HEK293 (cell line): ENCODE results near the gene NOL4L.
A peak's percentile ranks its signal among the peaks of the same experiment; 100 is the strongest.

ENCODE experiments used
- CTCF ChIA-PET: fragments of 350-600 bp; formaldehyde crosslinking; extraction: SDS; loops from one replicate; lab custom pipeline; 2021; ENCODE audit warnings: antibody characterized with exemption; lab: Yijun Ruan, JAX
- POLR2A ChIA-PET: fragments of 300-600 bp; formaldehyde crosslinking; extraction: SDS; loops from one replicate; lab custom pipeline; 2020; ENCODE audit warnings: antibody characterized with exemption, inconsistent platforms; lab: Yijun Ruan, JAX
- H3K27ac ChIP-seq: fragments of 200-500 bp; sonication (Bioruptor generic); 2 replicates; pipeline ENCODE4 v1.5.1; 2014; ENCODE audit warnings: low read depth, low read length, control low read depth, inconsistent platforms; ENCODE audit errors: extremely low read depth
- H3K36me3 ChIP-seq, 2 experiments: fragments of 200-500 bp in 1 of 2; sonication (Bioruptor generic) in 1 of 2; 1 replicate in 1 of 2; 2 replicates in 1 of 2; pipeline ENCODE4 v1.5.1; 2014 to 2017; ENCODE audit warnings: inconsistent platforms in 2 of 2, low read length in 2 of 2; ENCODE audit not compliant: control insufficient read depth in 2 of 2, insufficient read depth in 1 of 2
- H3K4me1 ChIP-seq: fragments of 200-500 bp; sonication (Bioruptor generic); 2 replicates; pipeline ENCODE4 v1.5.1; 2014; ENCODE audit warnings: mild to moderate bottlenecking, low read length, inconsistent platforms; ENCODE audit not compliant: control insufficient read depth, insufficient read depth
- H3K4me3 ChIP-seq: 2 replicates; pipeline ENCODE4 v1.5.1; 2011; ENCODE audit warnings: low read depth, mild to moderate bottlenecking, control low read depth, low read length, moderate library complexity
- H3K9me3 ChIP-seq: fragments of 200-500 bp; sonication (Bioruptor generic); 2 replicates; pipeline ENCODE4 v1.5.1; 2014; ENCODE audit warnings: low read depth, low read length, inconsistent platforms; ENCODE audit not compliant: control insufficient read depth, insufficient read depth
- EGR2 ChIP-seq: fragments of 450-650 bp; formaldehyde crosslinking; IDR thresholded peaks from 2 replicates; pipeline ENCODE4 v1.5.1; 2016; ENCODE audit warnings: low read depth, missing biosample characterization, missing genetic modification characterization
- GLIS1 ChIP-seq: fragments of 450-650 bp; formaldehyde crosslinking; IDR thresholded peaks from 2 replicates; pipeline ENCODE4 v1.5.1; 2016; ENCODE audit warnings: missing biosample characterization, missing genetic modification characterization
- GLIS2 ChIP-seq: fragments of 450-650 bp; formaldehyde crosslinking; IDR thresholded peaks from 2 replicates; pipeline ENCODE4 v1.5.1; 2016; ENCODE audit warnings: missing biosample characterization, missing genetic modification characterization
- SP2 ChIP-seq: fragments of 450-650 bp; formaldehyde crosslinking; IDR thresholded peaks from 2 replicates; pipeline ENCODE4 v1.5.1; 2016; ENCODE audit warnings: missing biosample characterization, missing genetic modification characterization
- SP3 ChIP-seq: fragments of 450-650 bp; formaldehyde crosslinking; IDR thresholded peaks from 2 replicates; pipeline ENCODE4 v1.5.1; 2016; ENCODE audit warnings: missing biosample characterization, missing genetic modification characterization
- TRIM28 ChIP-seq: IDR thresholded peaks from 2 replicates; pipeline ENCODE4 v1.6.1; 2011; ENCODE audit warnings: low read length, control low read depth, borderline replicate concordance
- ZFHX2 ChIP-seq: fragments of 450-650 bp; formaldehyde crosslinking; conservative IDR thresholded peaks from 2 replicates; pipeline ENCODE4 v1.5.1; 2016; ENCODE audit warnings: missing biosample characterization, missing genetic modification characterization
- ZFP69B ChIP-seq: fragments of 450-650 bp; formaldehyde crosslinking; IDR thresholded peaks from 2 replicates; pipeline ENCODE4 v1.5.1; 2016; ENCODE audit warnings: missing biosample characterization, missing genetic modification characterization
- ZIC2 ChIP-seq: fragments of 450-650 bp; formaldehyde crosslinking; IDR thresholded peaks from 2 replicates; pipeline ENCODE4 v1.5.1; 2016; ENCODE audit warnings: missing biosample characterization, missing genetic modification characterization
- ZNF239 ChIP-seq: fragments of 450-650 bp; formaldehyde crosslinking; IDR thresholded peaks from 2 replicates; pipeline ENCODE4 v1.5.1; 2016; ENCODE audit warnings: missing biosample characterization, missing genetic modification characterization
- ZNF335 ChIP-seq: fragments of 450-650 bp; formaldehyde crosslinking; conservative IDR thresholded peaks from 2 replicates; pipeline ENCODE4 v1.5.1; 2016; ENCODE audit warnings: missing biosample characterization, missing genetic modification characterization
- ZNF350 ChIP-seq: fragments of 450-650 bp; formaldehyde crosslinking; IDR thresholded peaks from 2 replicates; pipeline ENCODE4 v1.5.0; 2017; ENCODE audit warnings: missing biosample characterization, mild to moderate bottlenecking, missing genetic modification characterization
- ZNF398 ChIP-seq: fragments of 450-650 bp; formaldehyde crosslinking; IDR thresholded peaks from 2 replicates; pipeline ENCODE4 v1.5.1; 2017; ENCODE audit warnings: missing biosample characterization, missing genetic modification characterization
- ZNF514 ChIP-seq: fragments of 450-650 bp; formaldehyde crosslinking; IDR thresholded peaks from 2 replicates; pipeline ENCODE4 v1.5.1; 2016; ENCODE audit warnings: missing biosample characterization, missing genetic modification characterization
- ZNF561 ChIP-seq: fragments of 450-650 bp; IDR thresholded peaks from 2 replicates; pipeline ENCODE4 v1.5.1; 2018; ENCODE audit warnings: missing biosample characterization, missing genetic modification characterization, borderline replicate concordance
- ZNF692 ChIP-seq: fragments of 450-650 bp; formaldehyde crosslinking; IDR thresholded peaks from 2 replicates; pipeline ENCODE4 v1.5.1; 2016; ENCODE audit warnings: missing biosample characterization, missing genetic modification characterization
- ZSCAN4 ChIP-seq: fragments of 450-650 bp; formaldehyde crosslinking; IDR thresholded peaks from 2 replicates; pipeline ENCODE4 v1.5.1; 2017; ENCODE audit warnings: missing biosample characterization, missing genetic modification characterization
- TF ChIP-seq, protein P1 (sequence below): fragments of 450-650 bp; formaldehyde crosslinking; IDR thresholded peaks from 2 replicates; pipeline ENCODE4 v1.5.1; 2016; ENCODE audit warnings: missing biosample characterization, missing genetic modification characterization
- TF ChIP-seq, protein P2 (sequence below): fragments of 450-650 bp; formaldehyde crosslinking; IDR thresholded peaks from 2 replicates; pipeline ENCODE4 v1.5.1; 2016; ENCODE audit warnings: missing biosample characterization, missing genetic modification characterization
- TF ChIP-seq, protein P3 (sequence below): fragments of 450-650 bp; formaldehyde crosslinking; IDR thresholded peaks from 2 replicates; pipeline ENCODE4 v1.5.1; 2016; ENCODE audit warnings: missing biosample characterization, missing genetic modification characterization

Gene NOL4L

GRCh38 chr20:32536851-32537656 is 48.1 kb downstream of the NOL4L start (continued):
- TF ChIP-seq GLIS2: 0 out of 2 replicates have a peak, but pooled peaks have one; percentile 31
- TF ChIP-seq ZFHX2 (tag by site-specific recombination): 0 out of 2 replicates have a peak, but pooled peaks have one; percentile 10
- TF ChIP-seq, all 188 proteins: peak for 11

DNA sequence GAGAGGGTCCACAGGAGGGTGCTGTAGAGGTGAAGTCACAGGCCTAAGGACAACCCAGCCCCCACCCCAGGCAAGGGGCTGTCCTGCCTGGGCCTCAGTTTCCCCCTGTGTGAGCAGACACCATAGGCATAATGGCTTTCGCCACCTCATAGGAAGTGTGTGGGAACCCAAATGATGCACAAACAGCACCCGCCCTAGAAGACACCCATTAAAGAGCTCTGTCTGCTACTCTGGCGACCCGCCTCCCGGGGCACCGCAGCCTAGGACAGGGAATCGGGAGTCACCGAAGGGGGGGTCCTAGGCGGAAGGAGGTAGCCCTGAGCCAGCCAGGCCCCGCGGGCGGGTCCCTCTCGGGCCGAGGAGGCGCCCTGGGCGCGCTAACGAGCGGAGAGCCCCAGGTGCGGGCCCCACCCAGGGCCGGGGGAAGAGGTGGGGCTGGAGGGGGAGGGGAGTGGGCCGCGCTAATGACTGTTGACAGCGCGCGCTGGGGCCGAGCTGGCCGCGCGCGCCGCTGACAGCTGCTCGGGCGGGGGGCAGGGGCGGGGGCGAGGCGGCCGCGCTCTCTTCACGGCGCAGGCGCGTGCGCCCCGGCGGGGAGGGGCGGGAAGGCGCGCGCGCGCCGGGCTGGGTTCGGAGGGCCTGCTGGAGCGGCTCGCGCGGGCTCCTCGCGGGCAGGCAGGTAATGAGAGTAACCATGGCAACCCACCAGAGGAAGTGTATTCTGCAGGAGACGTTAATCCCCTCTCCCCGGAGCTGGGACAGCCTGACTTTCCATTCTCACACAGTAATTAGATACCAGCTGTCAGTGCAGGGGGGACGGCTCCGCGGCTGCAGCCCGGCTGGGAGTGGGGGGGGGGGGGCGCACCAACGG is 48.9 kb downstream of the NOL4L start:
- peak overlapping the region; percentile 53 for H3K4me3 ChIP-seq
- POLR2A ChIA-PET: interaction anchor here (0.6 to 0.9 kb wide), 4 partner anchors 8 to 84 kb away, joined by 3 to 5 read pairs (median 4); no protein-coding TSS in a partner anchor
- peak; percentile 67 for TF ChIP-seq ZNF335
- TF ChIP-seq ZNF350: no peak
- no peak for TF ChIP-seq TRIM28
- TF ChIP-seq SP3: peak; percentile 40; the same call in 1 of the 2 replicates
- TF ChIP-seq ZNF514 (tag by site-specific recombination): no peak
- no peak for TF ChIP-seq ZNF239
- peak; percentile 91 for TF ChIP-seq ZFP69B (tag by site-specific recombination)
- peak; percentile 64 for TF ChIP-seq SP2 (tag by site-specific recombination)
- TF ChIP-seq GLIS2: peak; percentile 69
- peak; percentile 42; the same call in 1 of the 2 replicates for TF ChIP-seq EGR2
- TF ChIP-seq ZFHX2 (tag by site-specific recombination): peak; percentile 50
- TF ChIP-seq, protein P1, sequence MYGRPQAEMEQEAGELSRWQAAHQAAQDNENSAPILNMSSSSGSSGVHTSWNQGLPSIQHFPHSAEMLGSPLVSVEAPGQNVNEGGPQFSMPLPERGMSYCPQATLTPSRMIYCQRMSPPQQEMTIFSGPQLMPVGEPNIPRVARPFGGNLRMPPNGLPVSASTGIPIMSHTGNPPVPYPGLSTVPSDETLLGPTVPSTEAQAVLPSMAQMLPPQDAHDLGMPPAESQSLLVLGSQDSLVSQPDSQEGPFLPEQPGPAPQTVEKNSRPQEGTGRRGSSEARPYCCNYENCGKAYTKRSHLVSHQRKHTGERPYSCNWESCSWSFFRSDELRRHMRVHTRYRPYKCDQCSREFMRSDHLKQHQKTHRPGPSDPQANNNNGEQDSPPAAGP (tag by site-specific recombination): peak; percentile 73; the same call in 1 of the 2 replicates
- TF ChIP-seq, protein P2, sequence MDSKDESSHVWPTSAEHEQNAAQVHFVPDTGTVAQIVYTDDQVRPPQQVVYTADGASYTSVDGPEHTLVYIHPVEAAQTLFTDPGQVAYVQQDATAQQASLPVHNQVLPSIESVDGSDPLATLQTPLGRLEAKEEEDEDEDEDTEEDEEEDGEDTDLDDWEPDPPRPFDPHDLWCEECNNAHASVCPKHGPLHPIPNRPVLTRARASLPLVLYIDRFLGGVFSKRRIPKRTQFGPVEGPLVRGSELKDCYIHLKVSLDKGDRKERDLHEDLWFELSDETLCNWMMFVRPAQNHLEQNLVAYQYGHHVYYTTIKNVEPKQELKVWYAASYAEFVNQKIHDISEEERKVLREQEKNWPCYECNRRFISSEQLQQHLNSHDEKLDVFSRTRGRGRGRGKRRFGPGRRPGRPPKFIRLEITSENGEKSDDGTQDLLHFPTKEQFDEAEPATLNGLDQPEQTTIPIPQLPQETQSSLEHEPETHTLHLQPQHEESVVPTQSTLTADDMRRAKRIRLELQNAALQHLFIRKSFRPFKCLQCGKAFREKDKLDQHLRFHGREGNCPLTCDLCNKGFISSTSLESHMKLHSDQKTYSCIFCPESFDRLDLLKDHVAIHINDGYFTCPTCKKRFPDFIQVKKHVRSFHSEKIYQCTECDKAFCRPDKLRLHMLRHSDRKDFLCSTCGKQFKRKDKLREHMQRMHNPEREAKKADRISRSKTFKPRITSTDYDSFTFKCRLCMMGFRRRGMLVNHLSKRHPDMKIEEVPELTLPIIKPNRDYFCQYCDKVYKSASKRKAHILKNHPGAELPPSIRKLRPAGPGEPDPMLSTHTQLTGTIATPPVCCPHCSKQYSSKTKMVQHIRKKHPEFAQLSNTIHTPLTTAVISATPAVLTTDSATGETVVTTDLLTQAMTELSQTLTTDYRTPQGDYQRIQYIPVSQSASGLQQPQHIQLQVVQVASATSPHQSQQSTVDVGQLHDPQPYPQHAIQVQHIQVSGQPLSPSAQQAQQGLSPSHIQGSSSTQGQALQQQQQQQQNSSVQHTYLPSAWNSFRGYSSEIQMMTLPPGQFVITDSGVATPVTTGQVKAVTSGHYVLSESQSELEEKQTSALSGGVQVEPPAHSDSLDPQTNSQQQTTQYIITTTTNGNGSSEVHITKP: peak; percentile 48
- peak; percentile 45 for TF ChIP-seq ZIC2 (tag by site-specific recombination)
- peak; percentile 93 for TF ChIP-seq ZNF692 (tag by site-specific recombination)
- TF ChIP-seq GLIS1 (tag by site-specific recombination): peak; percentile 68
- TF ChIP-seq ZSCAN4 (tag by site-specific recombination): no peak
- peak; percentile 20; the same call in 1 of the 2 replicates for TF ChIP-seq ZNF398 (tag by site-specific recombination)
- TF ChIP-seq, protein P3, sequence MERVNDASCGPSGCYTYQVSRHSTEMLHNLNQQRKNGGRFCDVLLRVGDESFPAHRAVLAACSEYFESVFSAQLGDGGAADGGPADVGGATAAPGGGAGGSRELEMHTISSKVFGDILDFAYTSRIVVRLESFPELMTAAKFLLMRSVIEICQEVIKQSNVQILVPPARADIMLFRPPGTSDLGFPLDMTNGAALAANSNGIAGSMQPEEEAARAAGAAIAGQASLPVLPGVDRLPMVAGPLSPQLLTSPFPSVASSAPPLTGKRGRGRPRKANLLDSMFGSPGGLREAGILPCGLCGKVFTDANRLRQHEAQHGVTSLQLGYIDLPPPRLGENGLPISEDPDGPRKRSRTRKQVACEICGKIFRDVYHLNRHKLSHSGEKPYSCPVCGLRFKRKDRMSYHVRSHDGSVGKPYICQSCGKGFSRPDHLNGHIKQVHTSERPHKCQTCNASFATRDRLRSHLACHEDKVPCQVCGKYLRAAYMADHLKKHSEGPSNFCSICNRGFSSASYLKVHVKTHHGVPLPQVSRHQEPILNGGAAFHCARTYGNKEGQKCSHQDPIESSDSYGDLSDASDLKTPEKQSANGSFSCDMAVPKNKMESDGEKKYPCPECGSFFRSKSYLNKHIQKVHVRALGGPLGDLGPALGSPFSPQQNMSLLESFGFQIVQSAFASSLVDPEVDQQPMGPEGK (tag by site-specific recombination): peak; percentile 42; the same call in 1 of the 2 replicates
- TF ChIP-seq ZNF561 (tag by site-specific recombination): no peak

More for the DNA sequence above, 48.9 kb downstream of the NOL4L start:
- CTCF ChIA-PET: interaction anchor here (0.5 to 2.1 kb wide), 6 partner anchors 8 to 266 kb away, joined by 3 to 7 read pairs (median 3); no protein-coding TSS in a partner anchor
- Histone ChIP-seq H3K36me3 (no peaks in the 10 kb centered on the region), H3K4me1 (0 out of 2 replicates have a peak, but pooled peaks cover 4% of the 10 kb centered on the region), H3K9me3 (no peaks in the 10 kb centered on the region), H3K27ac (no peak overlapping the region)
